ENCODE data around the gene FAM124A. TPM values are rescaled to one million over a fixed set of nuclear protein-coding genes. Genes with fewer than 3 reads are reported as not detected.

Gene FAM124A
- total and polyA plus RNA-seq, 2 donors, result 1.9 to 5.9 TPM

- H3K36me3 ChIP-seq (ENCODE audit: insufficient read depth), result peaks cover 2% of the 10 kb centered on the region
- WGBS, result 97% methylated on average over 2 of the region's 2 CpGs
- no peak for DNase-seq (ENCODE audit: extremely low spot score)
- no peak overlapping the region for H3K4me3 ChIP-seq (ENCODE audit: low read depth, low read length)
- H3K4me1 ChIP-seq (ENCODE audit: insufficient read depth), result no peaks in the 10 kb centered on the region
- no peak overlapping the region for H3K27ac ChIP-seq (ENCODE audit: low read depth)
These were observed 35.0 kb downstream of the FAM124A start for GRCh38 chr13:51257187-51257586.

- Histone ChIP-seq H3K36me3 (ENCODE audit: insufficient read depth) (no peaks in the 10 kb centered on the region), H3K27ac (ENCODE audit: low read depth) (no peak overlapping the region), H3K4me1 (ENCODE audit: insufficient read depth) (no peaks in the 10 kb centered on the region), H3K4me3 (ENCODE audit: low read depth, low read length) (no peak overlapping the region)
- DNase-seq (ENCODE audit: extremely low spot score), result no peak
- 91% methylated on average over 27 of the region's 27 CpGs for WGBS
These were observed 36.7 kb downstream of the FAM124A start for GRCh38 chr13:51258612-51259548.

GRCh38 chr13:51260154-51260553 is 38.0 kb downstream of the FAM124A start:
- 96% methylated on average over 4 of the region's 4 CpGs for WGBS
- Histone ChIP-seq H3K4me1 (ENCODE audit: insufficient read depth) (no peaks in the 10 kb centered on the region), H3K4me3 (ENCODE audit: low read depth, low read length) (no peak overlapping the region), H3K27ac (ENCODE audit: low read depth) (no peak overlapping the region), H3K36me3 (ENCODE audit: insufficient read depth) (no peaks in the 10 kb centered on the region)
- no peak for DNase-seq (ENCODE audit: extremely low spot score)

- Histone ChIP-seq H3K4me3 (ENCODE audit: low read depth, low read length) (no peak overlapping the region), H3K27ac (ENCODE audit: low read depth) (no peak overlapping the region), H3K36me3 (ENCODE audit: insufficient read depth) (no peaks in the 10 kb centered on the region), H3K4me1 (ENCODE audit: insufficient read depth) (no peaks in the 10 kb centered on the region)
- no peak for DNase-seq (ENCODE audit: extremely low spot score)
- WGBS, result 76% methylated on average over 5 of the region's 5 CpGs
These were observed 39.5 kb downstream of the FAM124A start for GRCh38 chr13:51261610-51262249.

- DNase-seq (ENCODE audit: extremely low spot score), result no peak
- H3K36me3 ChIP-seq (ENCODE audit: insufficient read depth), result no peaks in the 10 kb centered on the region
- H3K4me3 ChIP-seq (ENCODE audit: low read depth, low read length), result no peak overlapping the region
- 79% methylated on average over 8 of the region's 8 CpGs for WGBS
- H3K27ac ChIP-seq (ENCODE audit: low read depth), result no peak overlapping the region
- H3K4me1 ChIP-seq (ENCODE audit: insufficient read depth), result no peaks in the 10 kb centered on the region
These were observed 40.5 kb downstream of the FAM124A start for GRCh38 chr13:51262501-51263211.

GRCh38 chr13:51266642-51267041 is 44.4 kb downstream of the FAM124A start:
- no peaks in the 10 kb centered on the region for H3K4me1 ChIP-seq (ENCODE audit: insufficient read depth)
- H3K27ac ChIP-seq (ENCODE audit: low read depth), result no peak overlapping the region

GRCh38 chr13:51267622-51268021 is 45.4 kb downstream of the FAM124A start:
- DNase-seq (ENCODE audit: extremely low spot score), result no peak
- Histone ChIP-seq H3K4me3 (ENCODE audit: low read depth, low read length) (no peak overlapping the region), H3K4me1 (ENCODE audit: insufficient read depth) (no peaks in the 10 kb centered on the region), H3K36me3 (ENCODE audit: insufficient read depth) (no peaks in the 10 kb centered on the region), H3K27ac (ENCODE audit: low read depth) (no peak overlapping the region)
- 85% methylated on average over 6 of the region's 6 CpGs for WGBS

More at GRCh38 chr13:51266642-51267041, 44.4 kb downstream of the FAM124A start:
- 78% methylated on average over 1 of the region's 1 CpG for whole genome bisulfite sequencing
- no peaks in the 10 kb centered on the region for H3K36me3 ChIP-seq (ENCODE audit: insufficient read depth)
- H3K4me3 ChIP-seq (ENCODE audit: low read depth, low read length), result no peak overlapping the region
- no peak for DNase-seq (ENCODE audit: extremely low spot score)

GRCh38 chr13:51269039-51269438 is 46.8 kb downstream of the FAM124A start:
- H3K27ac ChIP-seq (ENCODE audit: low read depth), result no peak overlapping the region
- H3K4me1 ChIP-seq (ENCODE audit: insufficient read depth), result no peaks in the 10 kb centered on the region
- no peak overlapping the region for H3K4me3 ChIP-seq (ENCODE audit: low read depth, low read length)
- no peaks in the 10 kb centered on the region for H3K36me3 ChIP-seq (ENCODE audit: insufficient read depth)
- DNase-seq (ENCODE audit: extremely low spot score), result no peak

GRCh38 chr13:51270623-51271415 is 48.6 kb downstream of the FAM124A start:
- H3K4me3 ChIP-seq (ENCODE audit: low read depth, low read length), result no peak overlapping the region
- H3K4me1 ChIP-seq (ENCODE audit: insufficient read depth), result no peaks in the 10 kb centered on the region
- H3K36me3 ChIP-seq (ENCODE audit: insufficient read depth), result no peaks in the 10 kb centered on the region
- WGBS, result 69% methylated on average over 7 of the region's 7 CpGs
- H3K27ac ChIP-seq (ENCODE audit: low read depth), result no peak overlapping the region
- DNase-seq (ENCODE audit: extremely low spot score), result no peak

GRCh38 chr13:51271528-51272085 is 49.4 kb downstream of the FAM124A start:
- no peak overlapping the region for H3K4me3 ChIP-seq (ENCODE audit: low read depth, low read length)
- no peaks in the 10 kb centered on the region for H3K36me3 ChIP-seq (ENCODE audit: insufficient read depth)
- no peak overlapping the region for H3K27ac ChIP-seq (ENCODE audit: low read depth)
- no peaks in the 10 kb centered on the region for H3K4me1 ChIP-seq (ENCODE audit: insufficient read depth)
- WGBS, result 77% methylated on average over 10 of the region's 10 CpGs
- no peak for DNase-seq (ENCODE audit: extremely low spot score)

GRCh38 chr13:51275101-51275500 is 52.9 kb downstream of the FAM124A start:
- DNase-seq (ENCODE audit: extremely low spot score), result no peak
- Histone ChIP-seq H3K36me3 (ENCODE audit: insufficient read depth) (no peaks in the 10 kb centered on the region), H3K4me3 (ENCODE audit: low read depth, low read length) (no peak overlapping the region), H3K4me1 (ENCODE audit: insufficient read depth) (no peaks in the 10 kb centered on the region), H3K27ac (ENCODE audit: low read depth) (no peak overlapping the region)
- WGBS, result 72% methylated on average over 2 of the region's 2 CpGs

GRCh38 chr13:51276636-51277035 is 54.4 kb downstream of the FAM124A start:
- Histone ChIP-seq H3K36me3 (ENCODE audit: insufficient read depth) (no peaks in the 10 kb centered on the region), H3K4me3 (ENCODE audit: low read depth, low read length) (no peak overlapping the region), H3K27ac (ENCODE audit: low read depth) (no peak overlapping the region), H3K4me1 (ENCODE audit: insufficient read depth) (no peaks in the 10 kb centered on the region)
- DNase-seq (ENCODE audit: extremely low spot score), result no peak
- 66% methylated on average over 4 of the region's 4 CpGs for WGBS

- no peak overlapping the region for H3K27ac ChIP-seq (ENCODE audit: low read depth)
- no peak for DNase-seq (ENCODE audit: extremely low spot score)
These were observed 55.7 kb downstream of the FAM124A start for GRCh38 chr13:51277928-51278327.

More at GRCh38 chr13:51277928-51278327, 55.7 kb downstream of the FAM124A start:
- WGBS, result 39% methylated on average over 4 of the region's 4 CpGs
- no peaks in the 10 kb centered on the region for H3K36me3 ChIP-seq (ENCODE audit: insufficient read depth)
- H3K4me3 ChIP-seq (ENCODE audit: low read depth, low read length), result no peak overlapping the region
- H3K4me1 ChIP-seq (ENCODE audit: insufficient read depth), result no peaks in the 10 kb centered on the region

Measured in urinary bladder (tissue), 4 donors.